RWPE2 (cell line): ENCODE results near the gene LMBR1.

Experiments used
- ATAC-seq: fragments of 200-7000 bp; cut with Tn5 transposase; 3 replicates; pipeline ENCODE4 v1.9.1; 2021; ENCODE audit warnings: low read depth
- DNase-seq: peaks from one replicate; pipeline ENCODE4 v3.0.0-alpha.2; 2020; ENCODE audit warnings: low spot score
- H3K27ac ChIP-seq: fragments of 450-650 bp; 2 replicates; pipeline ENCODE4 v1.5.1; 2017; ENCODE audit warnings: mild to moderate bottlenecking; ENCODE audit not compliant: poor library complexity, severe bottlenecking
- H3K27me3 ChIP-seq: fragments of 250-450 bp; sonication (Bioruptor Pico); 2 replicates; pipeline ENCODE4 v1.5.1; 2021; ENCODE audit warnings: mild to moderate bottlenecking, moderate library complexity; ENCODE audit not compliant: insufficient read depth, poor library complexity, severe bottlenecking
- H3K36me3 ChIP-seq: fragments of 250-450 bp; sonication (Bioruptor Pico); 2 replicates; pipeline ENCODE4 v1.5.1; 2020; ENCODE audit warnings: low read depth, mild to moderate bottlenecking, moderate library complexity
- H3K4me1 ChIP-seq: fragments of 250-450 bp; sonication (Bioruptor Pico); 2 replicates; pipeline ENCODE4 v1.5.1; 2021; ENCODE audit warnings: mild to moderate bottlenecking, moderate library complexity; ENCODE audit not compliant: insufficient read depth, poor library complexity, severe bottlenecking
- H3K4me3 ChIP-seq: fragments of 250-450 bp; sonication (Bioruptor Pico); 2 replicates; pipeline ENCODE4 v1.5.1; 2021; ENCODE audit warnings: mild to moderate bottlenecking, moderate library complexity; ENCODE audit not compliant: severe bottlenecking
- H3K9me3 ChIP-seq: fragments of 250-450 bp; sonication (Bioruptor Pico); 2 replicates; pipeline ENCODE4 v1.5.1; 2021; ENCODE audit warnings: mild to moderate bottlenecking, moderate library complexity; ENCODE audit not compliant: severe bottlenecking
- CTCF ChIP-seq: fragments of 450-650 bp; IDR thresholded peaks from one replicate; pipeline ENCODE4 v1.5.1; 2017; ENCODE audit warnings: mild to moderate bottlenecking, moderate library complexity; ENCODE audit not compliant: poor library complexity, severe bottlenecking

LMBR1 gene

GRCh38 chr7:156759579-156760202 lies 133.3 kb downstream of the LMBR1 start:
- no peak for DNase-seq
- ATAC-seq = no peak
- no peak for TF ChIP-seq CTCF

GRCh38 chr7:156759143-156759542 lies 133.8 kb downstream of the LMBR1 start:
- TF ChIP-seq CTCF = no peak
- Histone ChIP-seq H3K4me1 (peaks cover 4% of the 10 kb centered on the region), H3K4me3 (no peak overlapping the region), H3K27ac (no peak overlapping the region), H3K36me3 (peaks cover 43% of the 10 kb centered on the region), H3K27me3 (no peaks in the 10 kb centered on the region), H3K9me3 (peaks cover 5% of the 10 kb centered on the region)
- DNase-seq (no peak), ATAC-seq (no peak)

More at GRCh38 chr7:156759579-156760202, 133.3 kb downstream of the LMBR1 start:
- Histone ChIP-seq H3K4me1 (peaks cover 4% of the 10 kb centered on the region), H3K27me3 (no peaks in the 10 kb centered on the region), H3K4me3 (no peak overlapping the region), H3K9me3 (peaks cover 5% of the 10 kb centered on the region), H3K27ac (no peak overlapping the region), H3K36me3 (peaks cover 43% of the 10 kb centered on the region)

GRCh38 chr7:156754201-156754600 lies 138.8 kb downstream of the LMBR1 start:
- no peaks in the 10 kb centered on the region for H3K27me3 ChIP-seq
- DNase-seq (no peak), ATAC-seq (no peak)
- no peaks in the 10 kb centered on the region for H3K9me3 ChIP-seq
- H3K36me3 ChIP-seq = peaks cover 15% of the 10 kb centered on the region
- H3K4me1 ChIP-seq = peaks cover 4% of the 10 kb centered on the region
- no peak for TF ChIP-seq CTCF
- H3K4me3 ChIP-seq = no peak overlapping the region
- no peak overlapping the region for H3K27ac ChIP-seq

- no peak for ATAC-seq
- no peak for TF ChIP-seq CTCF
Observed at GRCh38 chr7:156753630-156754029, 139.4 kb downstream of the LMBR1 start.

GRCh38 chr7:156753229-156753560 lies 139.8 kb downstream of the LMBR1 start:
- no peak for TF ChIP-seq CTCF
- Histone ChIP-seq H3K36me3 (peaks cover 15% of the 10 kb centered on the region), H3K4me3 (no peak overlapping the region), H3K9me3 (no peaks in the 10 kb centered on the region), H3K27ac (no peak overlapping the region), H3K4me1 (peaks cover 4% of the 10 kb centered on the region), H3K27me3 (no peaks in the 10 kb centered on the region)
- ATAC-seq (no peak), DNase-seq (no peak)

More at GRCh38 chr7:156753630-156754029, 139.4 kb downstream of the LMBR1 start:
- Histone ChIP-seq H3K27ac (no peak overlapping the region), H3K36me3 (peaks cover 15% of the 10 kb centered on the region), H3K4me1 (peaks cover 4% of the 10 kb centered on the region), H3K27me3 (no peaks in the 10 kb centered on the region), H3K4me3 (no peak overlapping the region), H3K9me3 (no peaks in the 10 kb centered on the region)
- no peak for DNase-seq
